ENCODE results near the gene CALHM5.

DNA sequence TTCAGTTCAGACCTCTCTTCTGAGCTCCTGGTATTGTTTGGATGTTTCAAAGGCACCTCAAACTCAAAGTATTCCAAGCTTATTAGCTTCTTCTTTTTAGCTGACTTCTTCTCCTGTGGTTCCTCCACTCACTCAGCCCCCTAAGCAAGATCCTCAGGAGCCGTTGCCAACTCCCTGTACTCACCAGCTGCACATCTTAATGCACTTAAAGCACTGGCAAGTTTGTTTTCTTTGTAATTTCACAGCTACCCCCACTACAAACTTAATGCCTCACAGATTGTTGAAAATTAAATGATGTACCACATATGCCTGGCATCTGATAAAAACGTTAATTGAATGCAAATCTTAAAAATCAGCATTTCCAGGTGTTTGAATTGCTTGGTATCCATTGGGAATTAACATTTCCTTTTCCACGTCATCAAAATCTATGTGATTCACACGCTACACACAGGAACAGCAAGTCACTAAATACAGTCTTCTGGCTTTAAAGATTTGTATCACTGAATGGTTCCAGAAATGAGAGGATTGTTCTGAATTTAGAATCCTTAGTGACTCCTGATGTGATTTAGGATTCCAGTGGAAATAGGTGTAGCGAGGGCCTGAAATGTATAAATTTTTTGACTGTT is 25.8 kb upstream of the CALHM5 start:
- TF ChIP-seq, protein P1, sequence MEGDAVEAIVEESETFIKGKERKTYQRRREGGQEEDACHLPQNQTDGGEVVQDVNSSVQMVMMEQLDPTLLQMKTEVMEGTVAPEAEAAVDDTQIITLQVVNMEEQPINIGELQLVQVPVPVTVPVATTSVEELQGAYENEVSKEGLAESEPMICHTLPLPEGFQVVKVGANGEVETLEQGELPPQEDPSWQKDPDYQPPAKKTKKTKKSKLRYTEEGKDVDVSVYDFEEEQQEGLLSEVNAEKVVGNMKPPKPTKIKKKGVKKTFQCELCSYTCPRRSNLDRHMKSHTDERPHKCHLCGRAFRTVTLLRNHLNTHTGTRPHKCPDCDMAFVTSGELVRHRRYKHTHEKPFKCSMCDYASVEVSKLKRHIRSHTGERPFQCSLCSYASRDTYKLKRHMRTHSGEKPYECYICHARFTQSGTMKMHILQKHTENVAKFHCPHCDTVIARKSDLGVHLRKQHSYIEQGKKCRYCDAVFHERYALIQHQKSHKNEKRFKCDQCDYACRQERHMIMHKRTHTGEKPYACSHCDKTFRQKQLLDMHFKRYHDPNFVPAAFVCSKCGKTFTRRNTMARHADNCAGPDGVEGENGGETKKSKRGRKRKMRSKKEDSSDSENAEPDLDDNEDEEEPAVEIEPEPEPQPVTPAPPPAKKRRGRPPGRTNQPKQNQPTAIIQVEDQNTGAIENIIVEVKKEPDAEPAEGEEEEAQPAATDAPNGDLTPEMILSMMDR (IDR thresholded peaks at IDR 0.05) = no peak
- TF ChIP-seq POLR2A (IDR thresholded peaks at IDR 0.05) = no peak
